Activated T-helper 9 cell treated with anti-CD3 and anti-CD28 coated beads, Interleukin-2, amount 50 U/mL, for 16 hours (primary cell): ENCODE measurements around the gene C12orf57.

Experiments
- DNase-seq: peaks from one replicate; pipeline ENCODE4 v3.0.0-alpha.2; 2020; ENCODE audit warnings: low read depth

The C12orf57 gene

DNA sequence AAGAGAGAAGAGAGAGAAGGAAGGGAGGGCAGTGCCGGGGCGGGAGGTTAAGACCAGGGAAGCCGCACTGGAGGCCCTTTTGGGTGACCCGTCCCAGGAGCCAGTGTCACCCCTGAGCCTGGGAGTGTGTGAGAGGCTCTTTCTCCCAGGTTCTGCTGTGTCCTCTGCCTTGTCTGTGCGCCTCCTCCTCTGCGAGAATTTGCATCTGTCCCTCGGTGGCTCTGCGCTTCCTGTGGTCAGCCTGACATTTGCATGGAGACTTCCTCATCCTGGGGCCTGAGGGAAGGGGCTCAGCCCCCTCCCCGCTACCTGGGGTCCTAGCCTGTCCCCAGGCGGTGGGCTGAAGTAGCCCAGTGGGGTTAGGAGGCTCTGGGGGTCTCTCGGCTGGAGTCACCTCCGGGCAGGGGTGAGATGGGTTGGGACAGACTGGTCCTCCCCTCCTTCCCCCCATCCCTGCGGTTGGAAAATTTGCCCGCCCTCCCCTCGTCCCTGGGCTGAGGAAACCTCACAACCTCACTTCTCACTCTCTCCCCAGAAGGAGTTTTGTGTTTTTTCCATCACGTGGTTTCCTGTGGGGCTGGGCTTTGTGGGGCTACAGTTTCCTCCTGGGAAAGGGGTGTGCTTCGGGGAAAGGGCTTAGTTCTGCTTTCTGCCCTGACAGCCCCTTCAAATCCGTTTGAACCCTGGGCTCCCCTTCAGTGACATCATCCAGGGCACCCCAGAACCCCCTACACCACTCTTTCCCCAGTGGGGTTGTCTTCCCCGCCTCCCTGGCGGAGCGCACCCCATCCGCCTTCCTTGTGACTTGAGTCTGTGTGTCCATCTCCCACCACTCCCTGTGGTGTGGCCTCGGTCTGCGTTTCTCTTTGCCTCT, 9.9 kb downstream of the C12orf57 start:
- peak; percentile 74 for DNase-seq

DNA sequence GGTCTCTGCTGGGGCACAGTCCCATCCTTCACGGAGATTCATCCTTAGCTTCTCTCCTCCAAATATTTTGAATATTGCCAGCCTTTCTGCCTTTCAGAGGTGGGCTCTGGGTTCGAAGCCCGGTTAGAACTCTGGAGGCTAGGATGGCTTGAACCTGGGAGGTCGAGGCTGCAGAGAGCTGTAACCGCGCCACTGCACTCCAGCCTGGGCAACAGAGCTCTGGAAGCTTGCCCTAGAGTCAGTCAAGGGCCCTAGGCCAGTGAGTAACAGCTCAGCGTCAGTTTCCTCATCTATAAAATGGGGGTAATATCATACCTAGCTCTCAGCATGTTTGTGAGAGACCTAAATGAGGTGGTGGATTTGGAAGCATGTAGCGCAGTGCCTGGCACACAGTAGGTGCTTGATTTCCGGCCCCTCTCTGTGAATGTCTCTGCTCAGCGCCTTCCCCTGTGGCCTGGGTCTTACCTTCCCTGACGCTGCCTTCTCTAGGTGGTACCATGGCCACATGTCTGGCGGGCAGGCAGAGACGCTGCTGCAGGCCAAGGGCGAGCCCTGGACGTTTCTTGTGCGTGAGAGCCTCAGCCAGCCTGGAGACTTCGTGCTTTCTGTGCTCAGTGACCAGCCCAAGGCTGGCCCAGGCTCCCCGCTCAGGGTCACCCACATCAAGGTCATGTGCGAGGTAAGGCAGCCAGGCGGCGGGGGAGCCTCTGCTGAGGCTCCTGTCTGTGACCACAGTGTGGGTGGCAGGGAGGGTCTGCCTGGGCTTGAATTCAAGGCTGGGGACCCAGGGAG, 10.7 kb downstream of the C12orf57 start:
- no peak for DNase-seq

DNA sequence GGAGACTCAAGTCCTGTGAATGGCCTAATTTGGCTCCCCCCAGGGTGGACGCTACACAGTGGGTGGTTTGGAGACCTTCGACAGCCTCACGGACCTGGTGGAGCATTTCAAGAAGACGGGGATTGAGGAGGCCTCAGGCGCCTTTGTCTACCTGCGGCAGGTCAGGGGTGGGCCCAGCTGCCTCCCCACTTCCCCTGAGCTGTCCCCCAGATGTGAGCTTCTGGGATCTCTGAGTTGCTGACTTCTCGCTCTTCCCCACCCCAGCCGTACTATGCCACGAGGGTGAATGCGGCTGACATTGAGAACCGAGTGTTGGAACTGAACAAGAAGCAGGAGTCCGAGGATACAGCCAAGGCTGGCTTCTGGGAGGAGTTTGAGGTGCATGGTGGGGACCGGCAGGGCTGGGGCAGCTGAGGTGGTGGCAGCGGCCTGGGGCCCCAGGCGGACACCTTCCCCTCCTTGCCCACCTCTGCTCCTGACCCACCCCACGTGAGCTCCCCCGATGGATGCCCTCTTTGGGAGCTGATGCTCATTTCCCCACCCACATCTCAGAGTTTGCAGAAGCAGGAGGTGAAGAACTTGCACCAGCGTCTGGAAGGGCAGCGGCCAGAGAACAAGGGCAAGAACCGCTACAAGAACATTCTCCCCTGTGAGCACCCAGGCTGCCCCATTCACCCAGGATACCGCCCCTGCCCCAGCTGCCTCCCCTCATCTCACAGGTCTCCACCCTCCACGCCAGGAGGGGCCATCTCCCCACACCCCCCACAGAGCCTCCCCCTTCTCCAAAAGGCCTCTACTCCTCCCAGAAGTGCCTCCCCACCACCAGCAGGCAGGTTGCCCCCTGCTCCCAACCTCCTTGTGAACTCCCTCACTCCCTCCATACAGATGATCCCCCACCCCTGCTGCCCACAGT, 11.5 kb downstream of the C12orf57 start:
- no peak for DNase-seq

DNA sequence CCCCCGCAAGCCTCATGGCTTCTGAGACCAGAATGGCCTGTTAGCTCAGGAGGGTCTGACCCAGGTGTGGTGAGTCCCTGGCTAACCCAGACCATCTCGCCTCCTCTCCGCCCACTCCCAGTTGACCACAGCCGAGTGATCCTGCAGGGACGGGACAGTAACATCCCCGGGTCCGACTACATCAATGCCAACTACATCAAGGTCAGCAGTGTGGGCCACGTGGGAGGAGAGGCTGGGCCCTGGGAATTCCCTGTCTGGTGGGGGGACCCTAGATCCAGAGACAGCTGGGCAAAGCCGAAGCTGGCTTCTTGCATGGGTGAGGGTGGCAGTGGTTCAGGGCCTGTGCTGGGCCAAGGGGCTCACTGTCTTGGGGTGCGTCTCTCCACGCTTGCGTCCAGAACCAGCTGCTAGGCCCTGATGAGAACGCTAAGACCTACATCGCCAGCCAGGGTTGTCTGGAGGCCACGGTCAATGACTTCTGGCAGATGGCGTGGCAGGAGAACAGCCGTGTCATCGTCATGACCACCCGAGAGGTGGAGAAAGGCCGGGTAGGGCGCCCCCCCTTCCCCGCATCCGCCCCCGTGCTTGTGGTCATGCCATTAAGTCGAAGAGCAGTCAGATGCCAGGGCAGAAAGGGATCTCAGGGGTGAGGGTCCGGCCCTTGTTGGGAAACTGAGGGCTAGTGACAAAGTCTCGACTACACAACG, 12.4 kb downstream of the C12orf57 start:
- DNase-seq: no peak

DNA sequence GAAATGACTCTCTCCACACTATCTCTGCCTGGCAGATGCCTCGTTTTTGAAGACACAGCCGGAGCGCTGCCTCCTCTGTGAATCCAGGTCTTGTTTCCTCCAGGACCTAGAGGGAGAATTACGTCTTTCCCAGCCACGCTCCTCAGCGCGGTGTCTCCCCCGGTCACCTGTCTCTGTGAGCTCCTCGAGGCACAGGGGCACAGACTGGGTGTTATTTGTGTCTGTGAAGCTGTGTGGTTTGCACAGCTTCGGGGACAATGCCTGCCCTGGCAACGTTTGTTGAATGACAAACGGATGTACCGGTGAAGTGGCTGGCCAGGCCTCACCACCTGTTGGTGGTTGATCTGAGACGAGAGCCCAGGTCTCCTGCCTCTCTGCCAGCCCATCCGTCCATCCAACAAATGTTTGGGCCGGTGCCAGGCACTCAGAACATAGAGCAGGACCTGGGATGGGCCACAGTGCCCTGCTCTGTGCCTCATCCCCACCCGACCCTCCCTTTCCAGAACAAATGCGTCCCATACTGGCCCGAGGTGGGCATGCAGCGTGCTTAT, 13.4 kb downstream of the C12orf57 start:
- no peak for DNase-seq

- DNase-seq: no peak
These were observed 14.2 kb downstream of the C12orf57 start for GRCh38 chr12:6957741-6958608.

DNA sequence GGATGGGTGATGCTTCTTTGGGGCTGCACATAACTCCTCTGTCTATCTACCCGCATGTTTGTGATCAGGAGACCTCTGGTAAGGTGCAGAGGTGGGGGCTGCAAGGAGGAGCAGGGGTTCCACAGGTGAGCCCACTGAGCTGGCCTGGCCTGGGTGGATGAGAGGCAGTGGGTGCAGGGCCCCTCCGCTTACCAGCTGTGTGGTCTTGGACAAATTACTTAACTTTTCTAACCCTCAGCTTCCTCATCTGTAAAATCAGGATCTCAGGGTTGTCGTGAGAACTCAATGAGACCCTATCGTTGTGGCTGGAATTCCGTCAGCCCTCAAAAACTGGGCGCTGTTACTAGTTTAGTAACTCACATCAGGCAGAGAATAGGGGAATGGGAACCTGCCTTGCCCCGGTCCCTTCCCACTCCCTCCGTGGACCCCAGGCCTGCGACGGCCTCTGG, 14.8 kb downstream of the C12orf57 start:
- no peak for DNase-seq

DNA sequence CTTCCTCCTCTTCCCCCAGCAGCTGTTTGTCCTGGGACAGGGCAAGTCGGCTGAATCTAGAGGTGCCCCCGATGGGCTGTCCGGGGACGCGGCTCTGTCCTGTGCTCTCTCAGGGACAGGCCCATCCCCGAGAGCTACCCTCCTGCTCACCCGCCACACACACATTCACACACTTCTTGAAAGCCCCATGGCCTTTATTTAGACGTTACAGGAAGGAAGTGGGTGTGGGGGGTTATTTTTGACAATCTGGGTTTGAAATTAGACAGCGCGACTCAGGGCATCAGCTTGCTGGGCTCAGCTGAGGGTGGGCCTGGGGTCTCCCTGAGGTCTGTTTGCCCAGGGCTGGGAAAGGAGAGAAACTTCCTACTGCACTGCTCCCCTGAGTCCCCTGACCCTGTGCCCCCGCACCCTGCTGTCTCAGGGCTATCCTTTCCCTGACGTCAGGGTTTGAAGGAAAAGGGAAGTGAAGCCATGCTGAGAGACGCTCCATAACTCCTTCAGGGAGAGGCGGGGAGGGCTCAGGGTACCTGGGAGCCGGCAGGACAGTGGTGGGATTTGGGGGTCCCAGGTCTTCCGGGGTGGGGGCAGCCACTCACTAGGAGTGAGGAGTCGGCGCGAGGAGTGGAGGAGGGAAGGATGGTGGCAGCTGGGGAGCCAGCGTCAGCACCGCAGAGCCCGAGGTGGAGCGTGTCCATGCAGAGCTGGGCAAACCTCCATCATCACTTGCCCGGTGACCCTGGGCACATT, 15.4 kb downstream of the C12orf57 start:
- peak; percentile 61 for DNase-seq

- no peak for DNase-seq
These were observed 16.2 kb downstream of the C12orf57 start for GRCh38 chr12:6959805-6960592.

DNA sequence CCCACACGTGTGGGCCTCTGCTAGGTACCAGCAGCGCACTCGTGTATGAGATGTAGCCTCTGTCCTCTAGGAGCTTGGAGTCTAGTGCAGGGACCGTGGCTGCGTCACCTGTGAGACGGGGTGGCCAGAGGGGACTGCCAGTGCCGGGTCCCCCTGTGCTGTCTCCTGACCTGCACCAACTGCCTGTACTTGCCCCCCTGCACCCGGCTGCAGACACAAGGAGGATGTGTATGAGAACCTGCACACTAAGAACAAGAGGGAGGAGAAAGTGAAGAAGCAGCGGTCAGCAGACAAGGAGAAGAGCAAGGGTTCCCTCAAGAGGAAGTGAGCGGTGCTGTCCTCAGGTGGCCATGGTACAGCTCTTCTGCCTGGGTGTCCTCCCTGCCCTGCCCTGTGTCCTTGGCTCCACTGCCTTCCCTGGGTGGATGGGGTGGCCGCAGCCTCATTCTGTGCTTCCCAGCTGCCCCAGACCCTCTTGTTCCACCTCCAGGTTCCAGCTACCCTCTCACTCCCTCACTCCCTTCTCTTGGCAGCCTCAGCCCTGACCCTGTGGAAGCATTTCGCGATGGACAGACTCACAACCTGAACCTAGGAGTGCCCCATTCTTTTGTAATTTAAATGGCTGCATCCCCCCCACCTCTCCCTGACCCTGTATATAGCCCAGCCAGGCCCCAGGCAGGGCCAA, 16.9 kb downstream of the C12orf57 start:
- no peak for DNase-seq

DNA sequence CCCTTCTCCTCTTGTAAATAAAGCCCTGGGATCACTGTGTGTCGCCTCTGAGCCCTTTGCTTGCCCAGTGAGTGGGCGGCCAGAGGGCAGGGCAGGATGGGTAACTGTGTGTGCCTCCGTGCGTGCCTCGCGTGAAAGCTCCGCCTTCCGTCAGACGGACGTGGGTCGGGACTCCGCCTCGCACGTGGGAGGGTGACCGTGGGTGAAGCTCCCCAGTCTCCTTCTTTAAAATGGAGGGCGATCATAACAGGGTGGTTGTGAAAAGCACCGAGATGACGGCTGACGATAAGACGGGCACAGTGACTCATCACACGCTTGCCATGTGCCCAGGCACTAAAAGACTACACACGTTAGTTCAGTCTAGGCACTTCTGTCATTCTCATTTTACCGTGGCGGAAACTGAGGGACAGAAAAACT, 17.5 kb downstream of the C12orf57 start:
- DNase-seq: peak; percentile 93

GRCh38 chr12:6961695-6962284, 18.0 kb downstream of the C12orf57 start:
- peak; percentile 48 for DNase-seq

DNA sequence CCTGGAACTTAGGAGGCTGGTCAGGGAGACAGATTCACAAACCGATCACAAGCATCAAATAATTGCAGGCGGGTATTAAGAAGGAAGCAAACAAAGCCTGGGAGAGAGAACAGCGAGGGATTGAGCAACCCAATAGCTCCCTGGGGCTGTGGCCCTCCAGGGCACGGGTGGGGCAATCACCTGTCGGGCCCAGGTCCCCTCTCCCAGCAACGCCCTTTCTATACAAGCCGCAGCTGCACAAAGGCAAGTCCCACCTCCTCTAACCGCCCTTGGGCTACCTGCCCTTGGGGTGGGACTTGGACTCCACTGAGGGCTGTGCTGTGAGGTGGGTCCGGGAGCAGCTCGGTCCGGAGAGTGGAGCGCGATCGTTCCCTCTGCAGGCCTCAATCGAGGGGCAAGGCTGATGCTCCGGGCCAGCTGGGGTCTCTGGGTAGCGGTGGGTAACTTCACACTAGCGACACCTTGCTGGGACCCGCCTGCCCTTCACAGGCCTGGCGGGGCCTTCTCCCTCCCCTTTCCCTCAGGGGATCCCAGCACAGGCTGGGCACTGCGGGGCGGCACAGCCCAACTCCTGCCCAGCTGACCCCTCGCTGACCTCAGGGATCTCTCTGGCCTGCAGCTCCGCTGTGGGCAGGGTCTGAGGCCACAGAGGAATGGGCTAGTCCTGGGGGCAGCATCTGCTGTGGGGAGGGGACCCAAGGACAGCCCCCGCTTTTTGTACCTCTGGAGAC, 18.6 kb downstream of the C12orf57 start:
- no peak for DNase-seq

GRCh38 chr12:6963016-6963731, 19.4 kb downstream of the C12orf57 start:
- no peak for DNase-seq

DNA sequence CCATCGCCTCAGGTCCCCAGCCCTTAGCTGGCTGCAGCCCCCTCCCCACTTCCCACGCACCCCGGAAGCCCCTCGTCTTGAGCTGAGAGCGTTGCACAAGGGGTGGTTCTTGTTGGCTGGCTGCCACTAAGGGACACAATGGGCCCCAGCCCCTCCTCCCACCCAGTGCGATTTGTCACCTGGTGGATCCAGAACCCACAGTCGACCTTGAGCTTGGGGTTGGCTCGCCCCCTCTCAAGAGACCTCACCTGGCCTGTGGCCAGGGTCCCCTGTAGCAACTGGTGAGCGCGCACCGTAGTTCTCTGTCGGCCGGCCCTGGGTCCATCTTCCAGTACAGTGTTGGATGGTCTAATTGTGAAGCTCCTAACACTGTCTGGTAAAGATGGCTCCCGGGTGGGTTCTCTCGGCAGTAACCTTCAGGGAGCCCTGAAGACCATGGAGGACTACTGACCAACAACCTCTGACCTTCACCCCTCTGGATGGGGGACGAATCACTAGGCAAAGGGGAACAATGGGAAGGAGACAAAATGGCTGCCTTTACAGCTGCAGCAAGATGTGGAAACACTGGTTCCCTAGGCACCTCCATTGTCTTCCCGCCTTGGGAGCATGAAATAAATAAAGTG, 20.1 kb downstream of the C12orf57 start:
- DNase-seq: no peak

DNA sequence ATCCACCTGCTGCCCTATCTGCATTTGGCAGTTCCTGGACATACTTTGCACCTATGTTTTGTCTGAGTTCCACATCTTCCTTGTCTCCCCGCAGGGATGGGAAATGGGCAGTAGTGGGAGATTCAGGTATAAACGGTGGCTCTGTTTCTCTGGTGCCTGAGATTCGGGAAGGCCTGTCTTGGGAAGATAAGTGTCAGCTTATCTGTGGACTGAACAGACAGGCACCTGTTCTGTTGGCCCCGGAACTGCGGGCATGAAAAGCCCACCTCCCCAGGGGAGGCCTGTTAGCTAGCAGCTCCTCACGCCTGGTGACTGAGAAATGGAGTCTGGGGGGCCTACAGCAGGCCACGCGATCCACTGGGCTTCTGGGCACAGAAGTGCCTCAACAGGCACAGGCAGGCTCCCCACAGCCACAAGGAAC, 20.8 kb downstream of the C12orf57 start:
- no peak for DNase-seq
